Thoracic aorta (tissue), 2 donors: ENCODE data around the gene SLX9. TPM values are rescaled to one million over a fixed set of nuclear protein-coding genes. Genes with fewer than 3 reads are reported as not detected.

Source experiments
- ATAC-seq: fragments of 150-250 bp; one replicate; pipeline ENCODE4 v1.8.0; 2017; ENCODE audit warnings: low read depth; ENCODE audit not compliant: insufficient number of reproducible peaks, low FRiP score
- DNase-seq: peaks from one replicate; pipeline ENCODE4 v3.0.0-alpha.2; 2020; ENCODE audit warnings: low spot score
- H3K27ac ChIP-seq, 2 donors: fragments of 200-600 bp; sonication (generic); 1 replicate in 1 of 2; 2 replicates in 1 of 2; pipeline ENCODE4 v1.5.1; 2016; ENCODE audit warnings: mild to moderate bottlenecking in 2 of 2, moderate library complexity in 2 of 2
- H3K27me3 ChIP-seq: fragments of 200-600 bp; sonication (generic); replicated peaks from 2 replicates; pipeline ENCODE4 v1.6.0; 2016; ENCODE audit warnings: mild to moderate bottlenecking; ENCODE audit not compliant: insufficient read depth
- H3K36me3 ChIP-seq: fragments of 200-600 bp; sonication (generic); one replicate; pipeline ENCODE4 v1.5.1; 2016
- H3K4me1 ChIP-seq, 2 donors: fragments of 200-600 bp; sonication (generic); 1 replicate in 1 of 2; 2 replicates in 1 of 2; pipeline versions ENCODE4 v1.5.1 to v1.6.0; 2016; ENCODE audit warnings: low read depth in 2 of 2, mild to moderate bottlenecking in 1 of 2; ENCODE audit not compliant: control insufficient read depth in 1 of 2
- H3K4me3 ChIP-seq: fragments of 200-600 bp; sonication (generic); 2 replicates; pipeline ENCODE4 v1.5.1; 2016; ENCODE audit warnings: mild to moderate bottlenecking
- H3K9me3 ChIP-seq: fragments of 200-600 bp; sonication (generic); 2 replicates; pipeline ENCODE4 v1.5.1; 2016
- total RNA-seq, 2 donors: library from RNA; depleted of rRNA; stranded (reverse); fragments of >200 nt; gene quantifications; one replicate each; pipeline versions ENCODE4 v1.1.0 to v1.2.3, GENCODE V29; 2016
- TF ChIP-seq, protein P1 (sequence below): fragments of 200-600 bp; sonication (generic); IDR thresholded peaks from one replicate; pipeline ENCODE4 v1.5.1; 2019; ENCODE audit warnings: antibody characterized with exemption

SLX9 gene
- total RNA-seq, 2 donors from 2014 or later: 5.9 to 10.6 TPM

GRCh38 chr21:44899768-44900558 is 39.9 kb upstream of the SLX9 start:
- H3K9me3 ChIP-seq: no peaks in the 10 kb centered on the region
- no peak for ATAC-seq
- H3K27ac ChIP-seq: no peak overlapping the region
- TF ChIP-seq, protein P1, sequence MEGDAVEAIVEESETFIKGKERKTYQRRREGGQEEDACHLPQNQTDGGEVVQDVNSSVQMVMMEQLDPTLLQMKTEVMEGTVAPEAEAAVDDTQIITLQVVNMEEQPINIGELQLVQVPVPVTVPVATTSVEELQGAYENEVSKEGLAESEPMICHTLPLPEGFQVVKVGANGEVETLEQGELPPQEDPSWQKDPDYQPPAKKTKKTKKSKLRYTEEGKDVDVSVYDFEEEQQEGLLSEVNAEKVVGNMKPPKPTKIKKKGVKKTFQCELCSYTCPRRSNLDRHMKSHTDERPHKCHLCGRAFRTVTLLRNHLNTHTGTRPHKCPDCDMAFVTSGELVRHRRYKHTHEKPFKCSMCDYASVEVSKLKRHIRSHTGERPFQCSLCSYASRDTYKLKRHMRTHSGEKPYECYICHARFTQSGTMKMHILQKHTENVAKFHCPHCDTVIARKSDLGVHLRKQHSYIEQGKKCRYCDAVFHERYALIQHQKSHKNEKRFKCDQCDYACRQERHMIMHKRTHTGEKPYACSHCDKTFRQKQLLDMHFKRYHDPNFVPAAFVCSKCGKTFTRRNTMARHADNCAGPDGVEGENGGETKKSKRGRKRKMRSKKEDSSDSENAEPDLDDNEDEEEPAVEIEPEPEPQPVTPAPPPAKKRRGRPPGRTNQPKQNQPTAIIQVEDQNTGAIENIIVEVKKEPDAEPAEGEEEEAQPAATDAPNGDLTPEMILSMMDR: no peak
- H3K36me3 ChIP-seq: peaks cover 3% of the 10 kb centered on the region
- no peaks in the 10 kb centered on the region for H3K27me3 ChIP-seq
- H3K4me3 ChIP-seq: no peak overlapping the region
- no peak for DNase-seq
- no peaks in the 10 kb centered on the region for H3K4me1 ChIP-seq

DNA sequence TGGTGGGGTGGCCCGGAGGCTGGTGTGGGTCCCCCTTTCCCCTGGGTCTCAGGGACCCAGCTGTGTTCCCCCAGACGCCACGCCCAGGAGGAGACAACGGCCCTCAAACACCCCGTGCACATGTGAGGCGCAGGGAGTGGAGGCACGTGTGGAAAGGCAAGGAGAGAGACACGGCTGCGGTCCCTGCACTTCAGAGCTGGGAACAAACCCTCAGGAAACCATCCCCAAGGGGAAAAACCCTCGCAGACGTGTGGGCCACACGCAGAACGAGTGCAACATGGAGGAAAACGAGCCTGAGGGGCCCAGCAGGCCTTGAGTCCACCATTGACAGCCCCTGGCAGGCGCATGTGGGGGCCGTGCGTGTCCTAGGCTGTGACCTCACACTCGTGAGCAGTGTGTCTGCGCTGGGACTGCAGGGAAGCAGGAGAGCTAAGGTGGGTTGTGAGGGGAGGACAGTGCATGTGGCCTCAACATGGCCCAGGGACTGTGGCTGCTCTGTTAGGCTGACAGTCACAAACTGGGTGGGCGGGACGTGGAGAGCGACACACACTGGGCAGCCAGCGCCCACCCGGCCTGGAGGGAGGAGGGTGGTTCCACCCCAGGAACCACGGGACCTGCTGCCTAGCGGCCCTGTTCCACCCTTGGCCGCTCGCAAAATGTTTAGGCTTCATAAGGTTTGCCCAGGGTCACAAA is 39.1 kb upstream of the SLX9 start:
- ATAC-seq: no peak
- TF ChIP-seq, protein P1: no peak
- H3K4me3 ChIP-seq: no peak overlapping the region
- H3K27me3 ChIP-seq: no peaks in the 10 kb centered on the region
- no peak overlapping the region for H3K27ac ChIP-seq
- no peak for DNase-seq
- H3K36me3 ChIP-seq: peaks cover 3% of the 10 kb centered on the region
- H3K9me3 ChIP-seq: no peaks in the 10 kb centered on the region
- no peaks in the 10 kb centered on the region for H3K4me1 ChIP-seq

DNA sequence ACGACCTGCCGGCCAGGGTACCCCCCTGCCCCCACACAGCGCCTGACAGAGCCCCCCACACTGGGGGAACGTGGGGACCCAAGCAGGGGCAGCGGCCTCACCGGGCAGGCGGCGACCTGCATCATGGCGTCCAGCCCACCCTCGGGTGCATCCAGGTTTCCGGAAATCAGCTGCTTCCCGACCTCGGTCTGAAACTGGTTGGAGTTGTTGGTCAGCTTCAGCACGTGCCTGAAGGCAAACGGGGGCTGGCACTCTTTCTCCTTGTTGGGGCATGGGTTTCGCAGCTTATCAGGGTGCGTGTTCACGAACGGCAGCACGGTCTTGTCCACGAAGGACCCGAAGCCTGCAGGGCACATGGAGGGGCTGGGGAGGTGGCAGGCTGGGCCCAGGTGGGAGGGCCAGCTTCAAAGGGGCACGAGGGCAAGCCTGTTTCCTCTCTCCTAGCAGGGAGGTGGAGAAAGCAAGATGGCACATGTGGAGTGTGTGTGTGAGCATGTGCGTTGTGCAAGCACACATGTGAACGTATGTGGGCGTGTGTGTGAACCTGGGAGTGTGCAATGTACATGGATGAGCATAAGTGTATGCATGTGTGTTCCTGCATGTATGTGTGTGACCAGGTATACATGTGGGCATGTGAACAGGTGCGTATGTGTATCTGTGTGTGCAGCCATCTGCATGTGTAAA is 38.3 kb upstream of the SLX9 start:
- DNase-seq: no peak
- Histone ChIP-seq H3K36me3 (peaks cover 3% of the 10 kb centered on the region), H3K4me1 (no peaks in the 10 kb centered on the region), H3K27ac (no peak overlapping the region), H3K9me3 (no peaks in the 10 kb centered on the region), H3K27me3 (no peaks in the 10 kb centered on the region), H3K4me3 (no peak overlapping the region)
- ATAC-seq: no peak
- TF ChIP-seq, protein P1: no peak

- DNase-seq (no peak), ATAC-seq (no peak)
- H3K9me3 ChIP-seq: no peaks in the 10 kb centered on the region
- no peak overlapping the region for H3K4me3 ChIP-seq
- TF ChIP-seq, protein P1: no peak
- H3K4me1 ChIP-seq: no peaks in the 10 kb centered on the region
- no peaks in the 10 kb centered on the region for H3K27me3 ChIP-seq
- no peak overlapping the region for H3K27ac ChIP-seq
- peaks cover 3% of the 10 kb centered on the region for H3K36me3 ChIP-seq
These were observed 37.4 kb upstream of the SLX9 start for GRCh38 chr21:44902268-44903049.
